ENCODE results near the gene MREG.

- TF ChIP-seq, protein P1, sequence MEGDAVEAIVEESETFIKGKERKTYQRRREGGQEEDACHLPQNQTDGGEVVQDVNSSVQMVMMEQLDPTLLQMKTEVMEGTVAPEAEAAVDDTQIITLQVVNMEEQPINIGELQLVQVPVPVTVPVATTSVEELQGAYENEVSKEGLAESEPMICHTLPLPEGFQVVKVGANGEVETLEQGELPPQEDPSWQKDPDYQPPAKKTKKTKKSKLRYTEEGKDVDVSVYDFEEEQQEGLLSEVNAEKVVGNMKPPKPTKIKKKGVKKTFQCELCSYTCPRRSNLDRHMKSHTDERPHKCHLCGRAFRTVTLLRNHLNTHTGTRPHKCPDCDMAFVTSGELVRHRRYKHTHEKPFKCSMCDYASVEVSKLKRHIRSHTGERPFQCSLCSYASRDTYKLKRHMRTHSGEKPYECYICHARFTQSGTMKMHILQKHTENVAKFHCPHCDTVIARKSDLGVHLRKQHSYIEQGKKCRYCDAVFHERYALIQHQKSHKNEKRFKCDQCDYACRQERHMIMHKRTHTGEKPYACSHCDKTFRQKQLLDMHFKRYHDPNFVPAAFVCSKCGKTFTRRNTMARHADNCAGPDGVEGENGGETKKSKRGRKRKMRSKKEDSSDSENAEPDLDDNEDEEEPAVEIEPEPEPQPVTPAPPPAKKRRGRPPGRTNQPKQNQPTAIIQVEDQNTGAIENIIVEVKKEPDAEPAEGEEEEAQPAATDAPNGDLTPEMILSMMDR (IDR thresholded peaks at IDR 0.05) = no peak
- no peak for TF ChIP-seq POLR2A (IDR thresholded peaks at IDR 0.05)
Measured at GRCh38 chr2:215921895-215922294, 91.5 kb downstream of the MREG start.

All from testis (tissue), 2 donors.